GM19240 (cell line): ENCODE measurements around the gene MATR3.
A peak's percentile ranks its signal among the peaks of the same experiment; 100 is the strongest.
"Not testable (repeated sequence)": the region's sequence is repeated elsewhere in the genome, so short reads cannot be mapped to it uniquely, and the experiment has no call there.

ENCODE experiments used
- DNase-seq: peaks from one replicate; pipeline ENCODE4 v3.0.0; 2011; ENCODE audit warnings: low spot score; ENCODE audit not compliant: insufficient read length

Gene MATR3, protein sequence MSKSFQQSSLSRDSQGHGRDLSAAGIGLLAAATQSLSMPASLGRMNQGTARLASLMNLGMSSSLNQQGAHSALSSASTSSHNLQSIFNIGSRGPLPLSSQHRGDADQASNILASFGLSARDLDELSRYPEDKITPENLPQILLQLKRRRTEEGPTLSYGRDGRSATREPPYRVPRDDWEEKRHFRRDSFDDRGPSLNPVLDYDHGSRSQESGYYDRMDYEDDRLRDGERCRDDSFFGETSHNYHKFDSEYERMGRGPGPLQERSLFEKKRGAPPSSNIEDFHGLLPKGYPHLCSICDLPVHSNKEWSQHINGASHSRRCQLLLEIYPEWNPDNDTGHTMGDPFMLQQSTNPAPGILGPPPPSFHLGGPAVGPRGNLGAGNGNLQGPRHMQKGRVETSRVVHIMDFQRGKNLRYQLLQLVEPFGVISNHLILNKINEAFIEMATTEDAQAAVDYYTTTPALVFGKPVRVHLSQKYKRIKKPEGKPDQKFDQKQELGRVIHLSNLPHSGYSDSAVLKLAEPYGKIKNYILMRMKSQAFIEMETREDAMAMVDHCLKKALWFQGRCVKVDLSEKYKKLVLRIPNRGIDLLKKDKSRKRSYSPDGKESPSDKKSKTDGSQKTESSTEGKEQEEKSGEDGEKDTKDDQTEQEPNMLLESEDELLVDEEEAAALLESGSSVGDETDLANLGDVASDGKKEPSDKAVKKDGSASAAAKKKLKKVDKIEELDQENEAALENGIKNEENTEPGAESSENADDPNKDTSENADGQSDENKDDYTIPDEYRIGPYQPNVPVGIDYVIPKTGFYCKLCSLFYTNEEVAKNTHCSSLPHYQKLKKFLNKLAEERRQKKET

GRCh38 chr5:139293507-139294373 lies at the start of gene MATR3:
TSS of gene MATR3 (plus strand) at chr5:139293740. CDS start at chr5:139307416, 13,676 bp downstream.
- DNase-seq, result no peak

DNA sequence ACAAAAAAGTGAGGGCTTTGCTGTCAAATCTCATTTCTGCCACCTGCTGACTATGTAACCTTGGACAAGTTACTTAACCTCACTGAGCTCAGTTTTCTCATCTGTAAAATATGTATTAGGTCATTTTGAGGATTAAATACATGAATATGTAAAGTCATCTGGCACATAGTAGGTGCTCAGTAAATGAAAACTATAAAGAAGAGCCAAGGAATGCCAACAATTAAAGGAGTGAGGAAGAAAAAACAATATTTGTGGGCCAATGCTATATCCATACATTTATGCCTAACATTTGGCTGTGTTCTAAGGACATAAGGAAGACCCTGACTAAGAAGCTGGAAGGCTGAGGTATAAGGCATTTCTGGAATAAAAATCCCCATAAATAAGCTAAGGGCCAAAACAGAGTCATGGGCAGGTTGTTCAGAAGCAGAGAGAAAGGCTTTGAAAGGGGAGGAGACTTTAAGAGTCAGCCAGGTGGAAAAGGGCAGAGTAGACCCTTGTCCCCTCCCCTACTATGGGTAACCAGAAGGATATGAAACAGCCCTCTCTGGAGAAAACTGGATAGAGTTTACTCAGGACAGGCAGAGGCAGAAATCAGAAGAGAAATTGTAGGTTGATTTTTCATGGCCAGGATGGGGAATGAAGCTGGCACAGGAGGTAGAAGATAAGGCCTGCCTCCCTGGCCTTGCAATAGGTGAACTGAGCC lies 47.8 kb upstream of the MATR3 start:
- no peak for DNase-seq

- no peak for DNase-seq
Observed at GRCh38 chr5:139246394-139246793, 47.1 kb upstream of the MATR3 start.

- DNase-seq, result no peak
Observed at GRCh38 chr5:139248826-139249453, 44.6 kb upstream of the MATR3 start.

DNA sequence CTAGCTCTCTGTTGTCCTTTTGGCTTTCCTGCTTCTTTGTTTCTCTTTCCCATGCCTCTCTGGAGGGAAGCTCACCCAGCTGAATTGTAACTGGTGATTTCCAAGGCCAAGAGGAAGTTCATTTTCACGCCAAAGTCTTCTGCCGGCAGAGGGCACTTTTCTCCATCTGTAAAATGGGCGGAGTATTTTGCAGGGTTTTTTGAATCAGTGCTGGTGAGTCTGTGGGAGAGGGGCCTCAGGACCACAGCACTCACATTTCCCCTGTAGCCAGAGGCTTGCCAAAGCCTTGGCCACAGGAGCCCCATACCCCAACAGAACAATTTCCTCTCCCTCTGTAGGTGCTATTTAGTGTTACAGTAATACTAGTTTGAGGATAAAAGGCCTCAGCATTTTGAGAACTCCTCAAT lies 42.3 kb upstream of the MATR3 start:
- peak; percentile 58 for DNase-seq

GRCh38 chr5:139251695-139252288 lies 41.7 kb upstream of the MATR3 start:
- DNase-seq, result no peak

GRCh38 chr5:139253115-139253514 lies 40.4 kb upstream of the MATR3 start:
- no peak for DNase-seq

DNA sequence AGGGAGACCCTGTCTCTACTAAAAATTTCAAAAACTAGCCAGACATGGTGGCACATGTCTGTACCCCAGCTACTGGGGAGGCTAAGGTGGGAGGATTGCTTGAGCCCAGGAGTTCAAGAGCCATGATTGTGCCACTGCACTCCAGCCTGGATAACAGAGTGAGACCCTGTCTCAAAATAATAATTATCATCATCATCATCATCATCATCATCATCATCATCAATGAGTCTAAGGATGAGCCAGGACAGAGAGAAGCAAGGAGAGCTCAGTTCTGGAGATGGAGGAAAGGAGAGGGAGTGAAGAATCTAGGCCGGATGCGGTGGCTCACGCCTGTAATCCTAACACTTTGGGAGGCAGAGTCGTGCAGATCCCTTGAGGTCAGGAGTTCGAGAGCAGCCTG lies 36.7 kb upstream of the MATR3 start:
- DNase-seq, result no peak

DNA sequence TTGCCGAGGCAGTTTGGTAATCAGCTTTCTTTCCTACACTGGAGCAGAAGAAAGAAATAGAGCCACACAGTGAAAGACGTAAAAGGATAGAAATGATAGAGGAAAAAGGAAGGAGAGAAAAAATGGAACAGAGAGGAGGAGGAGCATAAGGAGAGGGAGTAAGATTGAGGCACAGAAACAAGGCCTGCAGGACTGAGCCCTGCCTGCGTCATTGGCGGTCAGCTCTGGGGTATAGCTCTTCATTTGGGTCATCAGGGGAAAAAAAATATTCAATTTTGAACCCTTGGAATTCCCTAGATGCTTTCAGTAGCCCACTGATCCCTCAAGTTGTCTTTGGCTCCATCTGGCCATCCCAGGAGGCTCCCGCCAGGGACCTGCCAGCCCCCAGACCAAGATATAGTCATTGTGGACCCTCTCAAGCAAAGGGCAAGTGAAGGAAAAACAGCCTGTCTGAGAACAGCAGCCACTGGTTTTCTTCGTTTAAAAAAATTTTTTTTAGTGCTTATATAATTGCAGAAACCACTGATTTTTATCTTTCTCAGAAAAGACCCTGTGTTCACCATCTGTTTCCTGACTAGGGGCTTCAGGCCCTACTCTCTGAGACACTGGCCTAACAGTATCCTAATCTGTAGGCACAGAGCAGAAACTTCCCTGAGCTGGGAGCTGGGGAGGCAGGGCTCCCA lies 31.3 kb upstream of the MATR3 start:
- no peak for DNase-seq

- DNase-seq, result peak; percentile 69
Observed at GRCh38 chr5:139262742-139263445, 30.6 kb upstream of the MATR3 start.

DNA sequence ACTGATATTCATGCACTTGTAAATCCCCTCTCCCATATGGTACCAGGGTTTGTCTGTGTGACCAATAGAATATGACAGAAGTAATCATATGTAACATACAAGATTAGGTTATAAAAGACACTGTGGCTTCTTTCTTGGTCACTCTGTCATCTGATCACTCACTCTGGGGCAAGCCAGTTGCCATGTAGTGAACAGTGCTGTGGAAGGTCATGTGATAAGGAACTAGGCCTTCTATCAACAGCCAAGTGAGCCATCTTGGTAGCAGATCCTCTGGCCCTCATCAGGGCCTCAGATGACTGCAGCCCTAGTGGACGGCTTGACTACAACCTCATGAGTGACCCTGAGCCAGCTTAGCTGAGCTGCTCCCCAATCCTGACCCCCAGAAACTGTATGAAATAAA lies 30.0 kb upstream of the MATR3 start:
- no peak for DNase-seq

DNA sequence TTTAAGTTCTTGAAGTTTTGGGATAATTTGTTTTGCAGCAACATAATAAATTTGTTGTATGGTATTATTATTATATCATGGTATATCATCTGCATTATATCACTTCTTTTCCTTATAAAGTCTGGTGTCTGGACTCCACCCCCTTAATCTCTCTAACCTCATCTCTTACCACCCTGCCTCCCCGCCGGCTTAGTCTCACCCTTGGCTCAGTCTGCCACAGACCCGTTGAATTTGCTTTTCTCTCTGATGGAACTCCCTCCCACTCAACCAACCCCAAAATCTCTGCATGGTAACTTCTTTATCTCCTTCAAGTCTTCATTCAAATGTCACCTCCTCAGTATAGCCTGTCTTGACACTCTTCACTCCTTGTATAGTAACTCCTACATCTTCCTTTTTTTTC lies 29.6 kb upstream of the MATR3 start:
- no peak for DNase-seq

DNA sequence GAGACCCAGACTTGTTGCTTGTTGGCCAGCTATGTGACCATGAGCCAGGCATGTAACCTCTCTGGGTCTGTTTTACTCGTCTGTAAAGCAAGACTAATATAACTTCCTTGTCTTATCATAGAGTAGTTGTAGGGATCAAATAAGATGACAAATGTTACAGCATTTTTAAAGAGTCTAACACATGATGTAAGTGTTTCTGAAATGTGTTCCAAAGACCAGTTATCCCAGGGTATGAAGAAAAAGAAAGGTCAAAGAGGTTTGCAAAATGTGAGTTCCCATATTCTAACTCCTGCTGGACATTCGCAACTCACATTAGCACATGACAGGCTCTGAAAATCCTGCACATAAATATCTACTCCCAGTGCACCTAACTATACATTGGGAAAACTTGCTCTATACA lies 28.5 kb upstream of the MATR3 start:
- DNase-seq, result no peak

- DNase-seq, result no peak
Observed at GRCh38 chr5:139266236-139266635, 27.3 kb upstream of the MATR3 start.

DNA sequence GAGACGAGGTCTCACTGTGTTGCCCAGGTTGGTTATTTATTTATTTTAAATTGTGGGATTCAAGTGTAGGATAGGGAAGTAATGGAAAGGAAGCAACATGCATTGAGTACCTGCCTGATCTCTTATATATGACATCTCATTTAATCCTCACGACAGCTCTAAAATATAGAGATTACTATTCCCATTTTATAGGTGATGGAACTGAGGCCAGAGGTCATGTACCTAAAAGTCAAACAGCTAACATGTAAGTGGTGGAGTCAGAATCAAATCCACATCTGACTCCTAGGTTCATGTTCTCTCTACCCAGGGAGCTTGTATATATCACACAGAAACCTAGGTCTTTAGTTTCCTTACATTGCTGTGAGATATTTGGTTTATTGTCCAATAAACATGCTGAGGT lies 26.1 kb upstream of the MATR3 start:
- no peak for DNase-seq

- DNase-seq, result no peak
Observed at GRCh38 chr5:139268364-139269202, 25.0 kb upstream of the MATR3 start.

- not testable (repeated sequence) for DNase-seq
Observed at GRCh38 chr5:139270718-139271117, 22.8 kb upstream of the MATR3 start.
